Stimulated activated CD4-positive, alpha-beta T cell treated with anti-CD3 and anti-CD28 coated beads, Interleukin-1b, Interleukin-23, amount 100 ng/mL, for 48 hours (primary cell): Measurements from ENCODE around the gene MTPN.

ENCODE experiments used
- DNase-seq: peaks from one replicate; pipeline ENCODE4 v3.0.0-alpha.2; 2020

MTPN gene, protein sequence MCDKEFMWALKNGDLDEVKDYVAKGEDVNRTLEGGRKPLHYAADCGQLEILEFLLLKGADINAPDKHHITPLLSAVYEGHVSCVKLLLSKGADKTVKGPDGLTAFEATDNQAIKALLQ

DNA sequence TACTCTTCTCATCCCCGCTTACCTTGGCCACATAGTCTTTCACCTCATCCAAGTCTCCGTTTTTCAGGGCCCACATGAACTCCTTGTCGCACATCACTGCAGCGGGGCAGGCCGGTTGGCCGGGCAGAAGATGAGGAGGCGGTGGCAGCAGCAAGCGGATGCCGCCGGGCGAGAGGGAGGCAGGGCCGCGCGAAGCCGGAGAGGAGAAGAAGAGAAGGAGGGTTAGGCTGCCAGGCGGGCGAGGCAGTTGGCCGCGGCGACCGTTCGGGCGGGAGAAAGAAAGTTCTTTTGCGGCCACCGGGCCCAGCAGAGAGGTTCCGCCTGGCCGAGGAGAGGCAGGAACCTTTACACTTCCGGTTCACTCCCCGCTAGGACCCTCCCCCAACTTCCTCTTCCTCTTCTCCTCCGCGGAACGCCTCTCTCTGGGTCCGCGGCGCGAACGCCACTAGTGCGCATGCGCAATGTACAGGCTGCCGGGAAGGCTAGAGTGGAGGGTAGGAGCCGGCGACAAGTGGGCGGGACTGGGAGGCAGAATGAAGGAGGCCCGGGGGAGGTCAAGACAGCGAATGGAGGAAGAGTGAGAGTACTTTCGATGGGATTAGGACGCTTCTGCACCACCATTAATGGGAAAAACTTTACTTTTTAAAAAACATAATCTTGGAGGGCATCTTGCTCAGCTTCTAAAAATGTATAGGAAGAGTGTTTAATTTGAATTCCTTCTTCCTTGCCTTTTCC lies at the start of gene MTPN:
MTPN (minus strand) TSS at position 353 of the 735 bp plus-strand sequence; CDS start at position 94, 259 bp downstream.
- DNase-seq: peak; percentile 99

- no peak for DNase-seq
Measured at GRCh38 chr7:136026209-136026608, 49.0 kb upstream of the MTPN start.

GRCh38 chr7:136023134-136023869 lies 46.1 kb upstream of the MTPN start:
- DNase-seq: no peak

DNA sequence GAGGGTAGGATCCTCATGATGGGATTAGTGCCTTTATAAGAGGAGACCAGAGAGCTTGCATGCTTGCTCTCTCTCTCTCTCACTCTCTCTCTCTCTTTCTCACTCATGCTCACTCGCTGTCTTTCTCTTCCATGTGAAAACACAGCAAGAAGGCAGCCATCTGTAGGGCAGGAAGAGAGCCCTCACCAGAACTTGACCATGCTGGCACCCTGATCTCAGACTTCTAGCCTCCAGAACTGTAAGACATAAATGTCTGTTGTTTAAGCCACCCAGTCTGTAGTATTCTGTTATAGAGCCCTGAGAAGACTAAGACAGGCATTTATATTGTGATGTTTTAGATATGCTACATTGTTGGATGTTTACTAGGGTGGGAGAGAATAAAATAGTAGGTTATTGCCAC lies 43.4 kb upstream of the MTPN start:
- DNase-seq: no peak

- DNase-seq: peak; percentile 8
Measured at GRCh38 chr7:136018104-136018503, 40.9 kb upstream of the MTPN start.

DNA sequence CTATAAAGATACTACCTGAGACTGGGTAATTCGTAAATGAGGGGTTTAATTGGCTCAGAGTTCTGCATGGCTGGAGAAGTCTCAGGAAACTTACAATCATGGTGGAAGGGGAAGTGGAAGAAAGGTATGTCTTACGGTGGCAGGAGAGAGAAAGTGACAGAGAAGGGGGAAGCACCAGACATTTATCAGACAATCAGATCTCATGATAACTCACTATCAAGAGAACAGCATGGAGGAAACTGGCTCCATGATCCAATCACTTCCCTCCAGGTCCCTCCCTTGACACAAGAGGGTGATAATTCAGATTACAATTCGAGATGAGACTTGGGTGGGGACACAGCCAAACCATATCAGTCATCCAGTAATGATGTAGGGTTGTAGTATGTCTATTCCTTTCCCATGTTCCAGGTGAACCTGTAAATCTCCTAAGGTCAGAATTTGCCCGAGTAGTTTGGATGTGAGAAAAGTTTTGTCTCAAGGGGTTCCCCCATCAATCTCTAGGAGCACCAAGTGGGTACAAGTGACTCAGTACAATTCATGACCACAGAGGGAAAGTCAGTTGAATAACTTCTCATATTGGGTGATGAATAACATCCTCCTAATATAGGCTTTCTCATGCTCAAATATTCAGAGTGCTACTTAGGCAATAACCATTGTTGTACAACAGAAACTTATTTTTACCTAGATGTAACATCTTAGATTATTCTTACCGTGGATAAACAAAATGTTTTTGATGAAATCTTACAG lies 39.7 kb upstream of the MTPN start:
- peak; percentile 2 for DNase-seq

DNA sequence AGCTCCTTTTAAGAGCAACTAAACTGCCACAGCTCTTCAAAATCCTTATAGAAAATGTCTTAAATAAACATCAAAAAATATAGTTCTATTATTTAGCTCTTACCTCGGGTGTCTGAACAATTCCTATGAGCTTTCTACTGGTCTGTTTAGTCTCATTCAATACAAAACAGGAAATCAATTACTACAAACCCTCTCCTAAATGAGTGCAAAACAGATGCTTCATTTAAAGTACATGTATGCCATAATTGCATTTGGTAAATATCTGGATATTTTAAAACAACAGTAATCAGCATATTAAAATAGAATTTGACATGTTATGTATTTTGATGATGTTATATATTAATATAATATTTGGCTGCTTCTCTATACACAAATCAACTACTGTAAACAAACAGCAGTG lies 38.5 kb upstream of the MTPN start:
- DNase-seq: no peak

- no peak for DNase-seq
Measured at GRCh38 chr7:136014659-136015058, 37.5 kb upstream of the MTPN start.

DNA sequence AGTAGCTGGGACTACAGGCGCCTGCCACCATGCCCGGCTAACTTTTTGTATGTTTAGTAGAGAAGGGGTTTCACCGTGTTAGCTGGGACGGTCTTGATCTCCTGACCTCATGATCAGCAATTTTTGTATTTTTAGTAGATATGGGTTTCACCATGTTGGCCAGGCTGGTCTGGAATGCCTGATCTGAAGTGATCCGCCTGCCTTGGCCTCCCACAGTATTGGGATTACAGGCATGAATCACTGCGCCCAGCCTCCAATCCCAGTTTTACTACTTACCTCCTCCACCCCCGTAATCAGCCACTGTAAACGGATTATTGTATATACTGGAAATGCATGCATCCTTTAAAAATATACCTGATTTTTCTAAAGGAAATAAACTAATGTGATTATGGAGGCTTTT lies 35.1 kb upstream of the MTPN start:
- DNase-seq: no peak

DNA sequence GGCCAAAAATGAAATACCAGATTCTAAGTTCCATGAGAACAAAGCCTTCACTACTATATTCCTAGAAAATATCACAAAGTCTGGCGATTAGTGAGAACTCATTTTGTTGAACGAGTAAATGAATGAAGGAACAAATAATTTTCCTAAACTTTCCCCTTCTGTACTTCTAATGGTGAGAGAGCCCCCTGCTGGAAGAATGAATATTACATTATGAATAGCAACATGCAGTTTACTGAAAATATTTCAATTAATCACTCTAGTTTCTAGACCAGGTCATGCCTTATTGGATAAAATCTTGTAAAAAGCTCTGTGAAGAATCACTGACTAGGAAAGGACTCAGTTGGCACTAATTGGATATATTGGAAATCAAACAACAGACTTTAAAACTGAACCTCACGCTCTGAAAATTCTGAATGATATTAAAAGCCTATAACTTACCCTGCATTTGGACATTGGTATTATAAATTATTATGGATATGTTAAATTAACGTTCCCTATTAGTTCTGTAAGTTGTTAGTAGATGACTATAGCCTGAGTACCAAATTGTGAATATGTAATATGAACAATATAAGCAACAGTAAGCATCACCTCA lies 32.4 kb upstream of the MTPN start:
- DNase-seq: no peak

- DNase-seq: no peak
Measured at GRCh38 chr7:136006208-136006607, 29.0 kb upstream of the MTPN start.

GRCh38 chr7:136004083-136004482 lies 26.9 kb upstream of the MTPN start:
- DNase-seq: no peak

GRCh38 chr7:136002802-136003201 lies 25.6 kb upstream of the MTPN start:
- no peak for DNase-seq

DNA sequence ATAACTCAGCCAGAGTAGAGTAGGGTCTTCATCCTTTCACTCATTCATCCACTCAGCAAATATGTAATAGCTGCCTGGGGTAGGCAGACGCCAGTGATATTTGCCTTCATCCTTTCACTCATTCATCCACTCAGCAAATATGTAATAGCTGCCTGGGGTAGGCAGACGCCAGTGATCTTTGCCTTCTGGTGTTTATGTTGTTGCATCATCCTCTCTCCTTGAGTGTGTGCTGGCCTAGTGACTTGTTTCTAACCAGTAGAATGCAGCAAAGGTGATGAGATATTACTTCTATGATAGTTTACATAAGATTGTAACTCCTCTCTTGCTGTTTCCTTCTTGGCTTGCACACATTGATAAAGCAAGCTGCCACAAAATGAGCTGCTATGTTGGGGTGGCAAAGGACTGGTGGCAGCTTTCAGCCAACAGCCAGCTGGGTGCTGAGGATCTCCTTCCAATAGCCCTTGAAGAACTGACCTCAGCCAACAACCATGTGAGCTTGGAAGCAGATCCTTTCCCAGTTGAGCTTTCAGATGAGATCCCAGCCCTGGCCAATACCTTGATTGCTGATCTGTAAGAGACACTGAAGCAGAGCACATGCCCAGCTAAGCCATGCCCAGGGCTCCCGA lies 23.2 kb upstream of the MTPN start:
- DNase-seq: no peak

GRCh38 chr7:135998081-135998480 lies 20.9 kb upstream of the MTPN start:
- DNase-seq: no peak

GRCh38 chr7:135995748-135996147 lies 18.6 kb upstream of the MTPN start:
- no peak for DNase-seq

GRCh38 chr7:135994466-135995205 lies 17.5 kb upstream of the MTPN start:
- DNase-seq: peak; percentile 42

GRCh38 chr7:135993950-135994349 lies 16.8 kb upstream of the MTPN start:
- DNase-seq: no peak

- no peak for DNase-seq
Measured at GRCh38 chr7:135991906-135992305, 14.7 kb upstream of the MTPN start.

GRCh38 chr7:135991322-135991721 lies 14.2 kb upstream of the MTPN start:
- DNase-seq: no peak

DNA sequence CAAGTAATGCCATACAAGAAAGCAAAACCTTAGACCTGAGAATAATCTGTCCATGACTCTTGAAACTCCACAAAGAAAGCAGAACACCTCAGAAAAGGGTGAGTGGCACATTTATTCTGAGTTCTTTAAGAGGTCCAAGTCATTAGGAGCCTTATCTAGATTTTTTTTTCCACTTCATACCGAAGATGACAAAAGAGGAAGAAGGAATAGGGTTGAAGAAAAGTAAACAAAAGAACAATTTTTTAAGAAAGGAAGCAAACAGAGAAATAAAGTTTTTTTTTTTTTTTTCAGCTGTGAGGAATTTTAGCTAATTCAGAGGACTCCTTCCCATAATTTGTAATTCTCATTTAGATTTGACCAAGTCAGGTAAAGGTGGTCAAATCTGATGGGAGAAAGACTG lies 13.1 kb upstream of the MTPN start:
- no peak for DNase-seq
